ENCODE results near the gene TSPAN18. TPM values are rescaled to one million over a fixed set of nuclear protein-coding genes. Genes with fewer than 3 reads are reported as not detected.

Gene TSPAN18
- total RNA-seq, 4 donors from 2014 or later, result 3.6 to 12.4 (median 8.2) TPM

DNA sequence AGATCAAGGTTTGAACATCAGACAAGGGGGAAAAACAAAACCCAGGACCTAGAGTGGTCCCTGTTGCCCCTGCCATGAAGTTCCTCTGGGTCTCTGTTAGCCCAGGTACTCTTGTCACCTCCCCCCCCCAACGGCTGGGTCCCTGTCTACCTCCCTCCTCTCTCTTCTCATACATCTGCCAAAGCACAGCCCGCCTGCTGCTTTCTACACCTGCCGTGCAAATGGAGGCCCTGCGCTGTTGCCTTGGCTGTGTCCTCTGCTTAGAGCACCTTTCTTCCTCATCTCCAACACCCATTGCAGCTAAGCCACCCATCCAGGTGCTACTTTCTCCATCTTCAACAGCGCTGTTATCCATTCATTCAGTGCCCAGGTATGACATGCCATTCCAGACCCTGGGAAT is 124.7 kb downstream of the TSPAN18 start:
- DNase-seq, result no peak
- 79 to 85% methylated on average over 5 of the region's 5 CpGs for WGBS, 2 donors
- H3K9me3 ChIP-seq, result no peaks in the 10 kb centered on the region
- intact Hi-C loops (cut with DNase I), result no loop called here
- TF ChIP-seq, protein P1, sequence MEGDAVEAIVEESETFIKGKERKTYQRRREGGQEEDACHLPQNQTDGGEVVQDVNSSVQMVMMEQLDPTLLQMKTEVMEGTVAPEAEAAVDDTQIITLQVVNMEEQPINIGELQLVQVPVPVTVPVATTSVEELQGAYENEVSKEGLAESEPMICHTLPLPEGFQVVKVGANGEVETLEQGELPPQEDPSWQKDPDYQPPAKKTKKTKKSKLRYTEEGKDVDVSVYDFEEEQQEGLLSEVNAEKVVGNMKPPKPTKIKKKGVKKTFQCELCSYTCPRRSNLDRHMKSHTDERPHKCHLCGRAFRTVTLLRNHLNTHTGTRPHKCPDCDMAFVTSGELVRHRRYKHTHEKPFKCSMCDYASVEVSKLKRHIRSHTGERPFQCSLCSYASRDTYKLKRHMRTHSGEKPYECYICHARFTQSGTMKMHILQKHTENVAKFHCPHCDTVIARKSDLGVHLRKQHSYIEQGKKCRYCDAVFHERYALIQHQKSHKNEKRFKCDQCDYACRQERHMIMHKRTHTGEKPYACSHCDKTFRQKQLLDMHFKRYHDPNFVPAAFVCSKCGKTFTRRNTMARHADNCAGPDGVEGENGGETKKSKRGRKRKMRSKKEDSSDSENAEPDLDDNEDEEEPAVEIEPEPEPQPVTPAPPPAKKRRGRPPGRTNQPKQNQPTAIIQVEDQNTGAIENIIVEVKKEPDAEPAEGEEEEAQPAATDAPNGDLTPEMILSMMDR (IDR thresholded peaks at IDR 0.05), result no peak
- no peak for TF ChIP-seq POLR2A (IDR thresholded peaks at IDR 0.05)
- H3K36me3 ChIP-seq, result no peaks in the 10 kb centered on the region
- no peak overlapping the region for H3K4me3 ChIP-seq (replicated peaks in 1 of 3)
- peaks cover 0 to 34% of the 10 kb centered on the region in 2 donors for H3K4me1 ChIP-seq
- no peak overlapping the region for H3K27ac ChIP-seq
- no peaks in the 10 kb centered on the region for H3K27me3 ChIP-seq

DNA sequence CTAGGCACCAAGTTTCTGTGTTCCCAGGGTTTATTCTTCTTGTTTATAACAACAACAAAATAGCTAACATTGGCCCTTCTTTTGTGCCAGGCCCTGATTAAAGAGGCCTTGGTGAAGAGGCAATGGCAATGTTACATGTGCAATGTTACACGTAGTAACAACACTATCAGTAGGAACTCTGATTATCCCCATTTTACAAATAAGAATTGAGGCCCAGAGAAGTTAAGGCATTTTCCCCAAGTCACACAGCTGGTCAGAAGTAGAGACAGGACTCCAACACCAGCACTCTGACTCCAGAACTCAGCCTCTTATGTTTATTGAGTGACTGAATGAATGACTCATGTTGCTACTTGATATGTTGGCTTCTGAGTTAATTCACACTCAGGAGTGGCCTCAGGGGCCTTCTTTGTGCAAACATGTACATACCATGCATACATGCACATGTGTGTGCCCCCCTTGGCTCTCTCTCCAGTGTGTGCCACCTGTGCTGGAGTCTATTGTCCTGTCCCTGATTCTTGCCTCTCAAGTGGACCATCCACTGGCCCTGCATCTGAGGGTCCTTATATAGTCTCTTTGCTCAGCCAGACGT is 125.5 kb downstream of the TSPAN18 start:
- no peak overlapping the region for H3K27ac ChIP-seq
- 72 to 78% methylated on average over 2 of the region's 2 CpGs for WGBS, 2 donors
- H3K36me3 ChIP-seq, result no peaks in the 10 kb centered on the region
- no peak for DNase-seq
- H3K4me3 ChIP-seq (replicated peaks in 1 of 3), result no peak overlapping the region
- H3K9me3 ChIP-seq, result no peaks in the 10 kb centered on the region
- H3K4me1 ChIP-seq, result peaks cover 0 to 34% of the 10 kb centered on the region in 2 donors
- TF ChIP-seq POLR2A (IDR thresholded peaks at IDR 0.05), result no peak
- TF ChIP-seq, protein P1 (IDR thresholded peaks at IDR 0.05), result no peak
- H3K27me3 ChIP-seq, result no peaks in the 10 kb centered on the region
- intact Hi-C loops (cut with DNase I), result no loop called here

DNA sequence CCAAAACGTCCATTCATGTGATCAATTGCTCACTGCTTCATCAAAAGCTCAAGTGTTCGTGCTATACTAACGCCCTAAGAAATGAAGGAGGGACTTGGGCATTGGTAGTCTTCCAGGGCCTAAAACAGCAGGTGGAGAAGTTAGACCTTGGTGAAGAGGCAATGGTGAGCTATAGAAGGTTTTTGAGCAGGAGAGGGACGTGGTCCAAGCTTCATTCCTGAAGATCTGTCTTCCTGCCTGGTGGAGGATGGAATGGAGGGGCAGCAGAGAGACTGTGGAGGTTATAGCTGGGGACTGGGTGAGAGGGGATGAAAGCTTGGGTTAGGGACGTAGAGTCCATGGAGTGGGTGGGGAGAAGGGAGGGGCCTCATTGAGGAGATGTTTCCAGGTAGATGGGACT is 126.2 kb downstream of the TSPAN18 start:
- H3K36me3 ChIP-seq, result no peaks in the 10 kb centered on the region
- TF ChIP-seq, protein P1 (IDR thresholded peaks at IDR 0.05), result no peak
- TF ChIP-seq POLR2A (IDR thresholded peaks at IDR 0.05), result no peak
- DNase-seq, result no peak
- 60 to 74% methylated on average over 5 of the region's 5 CpGs for WGBS, 2 donors
- no peak overlapping the region for H3K4me3 ChIP-seq (replicated peaks in 1 of 3)
- H3K4me1 ChIP-seq, result peaks cover 0 to 33% of the 10 kb centered on the region in 2 donors
- H3K9me3 ChIP-seq, result no peaks in the 10 kb centered on the region
- H3K27me3 ChIP-seq, result no peaks in the 10 kb centered on the region
- no peak overlapping the region for H3K27ac ChIP-seq
- intact Hi-C loops (cut with DNase I), result no loop called here

DNA sequence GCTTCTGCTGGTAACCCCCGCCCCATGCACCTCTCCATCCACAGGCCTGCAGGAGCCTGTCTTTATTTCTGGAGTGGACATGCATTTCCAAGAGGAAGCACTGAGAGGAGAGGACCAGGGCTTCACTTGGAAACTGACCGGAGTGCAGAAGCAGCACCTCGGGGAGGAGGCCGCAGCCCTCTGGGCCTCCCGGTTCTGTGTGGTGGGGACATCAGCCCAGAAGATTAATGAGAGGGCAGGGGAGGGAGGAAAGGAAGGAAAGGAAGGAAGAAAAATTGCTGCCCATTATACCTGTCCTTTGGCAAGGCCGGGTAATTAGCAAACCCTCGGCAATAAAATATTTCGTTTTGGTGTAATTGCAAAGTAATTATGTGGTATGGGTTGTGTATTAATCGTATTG is 126.9 kb downstream of the TSPAN18 start:
- Histone ChIP-seq H3K27ac (no peak overlapping the region), H3K9me3 (no peaks in the 10 kb centered on the region), H3K4me1 (peaks cover 0 to 26% of the 10 kb centered on the region in 2 donors), H3K4me3 (replicated peaks in 1 of 3) (no peak overlapping the region), H3K27me3 (no peaks in the 10 kb centered on the region), H3K36me3 (no peaks in the 10 kb centered on the region)
- 79 to 80% methylated on average over 9 of the region's 9 CpGs for WGBS, 2 donors
- intact Hi-C loops (cut with DNase I), result no loop called here
- DNase-seq, result no peak
- no peak for TF ChIP-seq POLR2A (IDR thresholded peaks at IDR 0.05)
- TF ChIP-seq, protein P1 (IDR thresholded peaks at IDR 0.05), result no peak

DNA sequence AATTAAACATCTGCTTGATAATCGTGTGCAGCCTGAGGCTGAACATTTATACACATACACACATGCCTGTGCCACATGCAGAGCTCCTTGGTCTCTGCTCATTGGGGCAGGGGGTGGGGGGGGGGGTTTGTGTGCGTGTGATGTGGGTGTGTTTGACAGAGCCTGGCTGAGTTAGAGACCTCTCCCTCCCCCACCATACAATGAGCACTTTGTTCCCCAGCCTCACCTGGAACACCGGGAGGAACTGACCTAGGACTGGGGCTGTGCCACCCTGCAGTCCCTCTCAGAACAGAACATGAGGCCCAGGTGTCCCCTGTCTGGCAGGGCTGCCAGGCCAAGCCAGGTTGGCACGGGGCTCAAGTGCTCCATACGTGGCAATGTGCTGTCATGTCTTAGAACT is 127.3 kb downstream of the TSPAN18 start:
- Histone ChIP-seq H3K27me3 (no peaks in the 10 kb centered on the region), H3K9me3 (no peaks in the 10 kb centered on the region), H3K4me1 (peaks cover 0 to 25% of the 10 kb centered on the region in 2 donors), H3K36me3 (no peaks in the 10 kb centered on the region), H3K4me3 (replicated peaks in 1 of 3) (no peak overlapping the region), H3K27ac (no peak overlapping the region)
- WGBS, 2 donors, result 80% methylated on average over 3 to 4 of the region's 5 CpGs
- intact Hi-C loops (cut with DNase I), result no loop called here
- TF ChIP-seq, protein P1 (IDR thresholded peaks at IDR 0.05), result no peak
- no peak for TF ChIP-seq POLR2A (IDR thresholded peaks at IDR 0.05)
- DNase-seq, result no peak

Data from thyroid gland (tissue), 4 donors.